OCI-M1 (cell line): ENCODE results near the gene NPPA.
A peak's percentile ranks its signal among the peaks of the same experiment; 100 is the strongest.
"Not testable (repeated sequence)": the region's sequence is repeated elsewhere in the genome, so short reads cannot be mapped to it uniquely, and the experiment has no call there.

Source experiments
- DNase-seq: peaks from one replicate; lab custom pipeline; 2025; lab: John Stamatoyannopoulos, UW

NPPA gene

GRCh38 chr1:11847667-11848372 lies at the start of gene NPPA:
Gene NPPA, minus strand, starts transcription at chr1:11847783. Its CDS starts 99 bp downstream, at chr1:11847684.
- DNase-seq = no peak

DNA sequence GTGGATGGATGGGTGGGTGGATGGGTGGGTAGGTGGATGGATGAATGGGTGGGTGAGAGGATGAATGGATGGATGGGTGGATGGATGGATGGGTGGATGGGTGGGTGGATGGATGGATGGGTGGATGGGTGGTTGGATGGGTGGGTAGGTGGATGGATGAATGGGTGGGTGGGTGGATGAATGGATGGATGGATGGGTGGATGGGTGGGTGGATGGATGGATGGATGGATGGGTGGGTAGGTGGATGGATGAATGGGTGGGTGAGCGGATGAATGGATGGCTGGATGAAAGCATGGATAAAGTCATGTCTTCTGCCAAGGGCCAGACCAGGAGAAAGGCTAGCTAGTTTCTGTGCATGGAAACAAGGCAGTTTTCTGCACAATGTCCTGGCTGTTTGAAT lies 46.9 kb upstream of the NPPA start:
- DNase-seq = not testable (repeated sequence)

DNA sequence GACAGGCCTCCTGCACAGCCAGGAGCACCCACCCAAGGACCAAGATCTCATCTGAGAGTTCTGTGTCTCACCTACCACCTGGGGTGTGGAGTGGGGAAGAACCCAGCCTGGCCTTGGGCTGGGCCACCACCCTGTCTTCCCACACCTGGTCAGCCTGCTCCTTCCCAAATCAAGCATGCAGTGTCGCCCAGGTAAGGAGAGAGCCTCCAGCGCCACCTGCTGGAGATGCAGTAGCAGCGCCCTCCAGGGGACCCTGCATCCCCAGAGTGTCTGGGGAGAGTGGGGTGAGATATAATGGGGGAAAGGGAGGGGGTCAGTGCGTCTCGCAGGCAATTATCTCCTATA lies 46.3 kb upstream of the NPPA start:
- peak; percentile 74 for DNase-seq

DNA sequence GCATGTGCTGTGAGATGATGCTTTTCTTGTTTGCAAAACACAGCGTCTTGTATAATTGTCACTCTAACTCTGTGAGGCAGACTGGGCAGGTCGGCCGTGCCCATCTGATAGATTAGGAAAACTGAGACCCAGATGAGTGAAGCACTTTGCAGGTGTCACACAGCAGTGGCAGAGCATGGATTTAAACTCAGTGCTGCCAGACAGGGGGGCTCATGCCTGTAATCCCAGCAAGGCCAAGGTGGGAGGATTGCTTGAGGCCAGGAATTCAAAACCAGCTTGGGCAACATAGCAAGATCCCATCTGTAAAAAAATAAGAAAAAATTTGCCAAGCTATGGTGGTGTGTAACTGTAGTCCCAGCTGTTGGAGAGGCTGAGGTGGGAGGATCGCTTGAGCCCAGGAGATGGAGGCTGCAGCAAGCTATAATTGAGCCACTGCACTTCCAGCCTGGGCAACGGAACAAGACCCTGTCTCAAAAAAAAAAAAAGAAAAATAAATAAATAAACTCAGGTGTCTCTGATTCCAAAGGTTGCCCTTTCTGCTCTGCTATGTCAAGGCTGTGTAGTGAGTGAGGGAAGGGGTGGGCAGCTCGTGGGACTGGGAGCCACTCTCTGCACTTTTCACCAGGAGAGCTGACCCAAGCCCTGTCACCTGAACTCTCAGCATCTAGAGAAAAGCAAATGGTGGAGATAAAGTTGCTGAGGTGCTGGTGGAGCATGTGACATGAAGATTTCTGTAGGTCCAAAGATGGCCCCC lies 44.0 kb upstream of the NPPA start:
- no peak for DNase-seq

DNA sequence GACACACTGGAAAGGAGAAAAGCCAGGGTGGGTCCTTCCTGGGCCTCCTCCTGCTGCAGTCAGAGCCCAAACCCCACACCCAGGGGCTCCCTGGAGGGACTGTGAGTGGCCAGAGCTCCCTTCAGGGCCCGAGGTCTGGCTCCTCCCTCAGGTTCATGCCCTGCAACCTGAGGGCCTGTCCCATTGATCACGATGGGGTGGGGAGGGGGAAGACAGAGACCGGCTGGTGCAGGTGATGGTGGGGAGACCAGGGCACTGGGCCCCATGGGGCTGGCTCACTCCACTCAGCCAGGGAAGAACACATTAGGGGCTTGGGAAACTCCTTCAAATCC lies 41.3 kb upstream of the NPPA start:
- DNase-seq = no peak

- DNase-seq = no peak
Observed at GRCh38 chr1:11888206-11888876, 40.8 kb upstream of the NPPA start.

GRCh38 chr1:11887666-11888007 lies 40.1 kb upstream of the NPPA start:
- no peak for DNase-seq

- DNase-seq = no peak
Observed at GRCh38 chr1:11886986-11887665, 39.5 kb upstream of the NPPA start.

DNA sequence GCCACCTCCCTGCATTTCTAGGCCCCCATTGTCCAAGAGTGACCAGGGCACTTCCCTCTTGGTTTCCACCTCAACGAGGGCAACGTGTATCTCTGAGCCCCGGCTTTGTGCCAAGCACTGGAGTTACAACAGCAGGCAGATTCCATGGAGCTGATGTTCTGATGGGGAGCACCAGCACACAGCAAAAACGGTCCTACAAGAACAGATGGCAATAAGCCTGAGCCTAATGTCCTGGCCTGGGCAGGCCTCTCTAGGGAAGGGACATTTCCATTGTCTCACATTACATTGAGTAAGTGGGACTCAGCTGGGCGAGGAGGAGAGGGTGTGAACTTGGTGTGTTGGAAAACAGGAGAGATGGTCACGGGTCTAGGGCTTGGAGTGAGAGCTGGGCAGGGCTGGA lies 38.3 kb upstream of the NPPA start:
- DNase-seq = no peak

- DNase-seq = peak; percentile 91
Observed at GRCh38 chr1:11882814-11883538, 35.4 kb upstream of the NPPA start.

- no peak for DNase-seq
Observed at GRCh38 chr1:11881749-11882441, 34.3 kb upstream of the NPPA start.

DNA sequence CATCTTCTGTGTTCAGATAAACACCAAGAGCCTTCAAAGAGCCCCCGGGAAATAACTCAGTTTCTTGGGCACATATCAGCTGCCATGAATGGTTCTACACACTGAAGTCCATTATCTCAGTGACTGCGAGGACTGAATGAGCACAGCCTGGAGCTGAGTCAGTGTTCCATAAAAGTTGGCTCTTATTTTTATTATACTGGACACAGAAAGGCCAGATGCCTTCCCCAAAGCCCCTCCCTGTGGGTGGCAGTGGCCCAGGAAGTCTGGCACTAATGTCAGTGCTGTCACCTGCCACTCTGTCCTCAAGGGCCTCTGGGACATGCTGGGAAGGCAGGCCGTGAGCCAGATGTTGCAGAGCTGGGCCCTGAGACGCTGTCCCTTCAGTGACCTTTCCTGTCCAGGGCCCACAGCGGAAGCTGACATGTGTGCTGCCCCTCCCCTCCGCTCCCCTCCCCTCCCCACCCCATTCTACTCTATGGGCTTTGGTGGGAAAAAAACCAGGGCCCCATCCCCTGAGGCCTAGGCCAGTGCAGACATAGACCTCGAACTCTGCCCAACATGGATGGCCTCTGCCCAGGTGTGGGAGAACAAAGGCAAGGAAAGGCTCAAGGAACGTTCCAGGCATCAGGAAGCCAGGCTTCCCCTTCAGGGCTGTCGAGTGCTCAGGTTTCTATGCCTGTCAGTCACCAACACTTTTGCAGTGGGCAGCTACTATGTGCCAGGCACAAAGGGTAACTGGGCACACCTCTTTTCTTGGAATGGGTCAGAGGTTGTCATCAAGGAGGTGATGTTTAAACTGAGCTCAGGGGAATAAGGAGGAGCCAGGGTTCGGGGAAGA lies 33.5 kb upstream of the NPPA start:
- DNase-seq = no peak

GRCh38 chr1:11880181-11880575 lies 32.6 kb upstream of the NPPA start:
- DNase-seq = no peak

- DNase-seq = no peak
Observed at GRCh38 chr1:11879311-11880180, 32.0 kb upstream of the NPPA start.

GRCh38 chr1:11878891-11879190 lies 31.3 kb upstream of the NPPA start:
- DNase-seq = no peak

DNA sequence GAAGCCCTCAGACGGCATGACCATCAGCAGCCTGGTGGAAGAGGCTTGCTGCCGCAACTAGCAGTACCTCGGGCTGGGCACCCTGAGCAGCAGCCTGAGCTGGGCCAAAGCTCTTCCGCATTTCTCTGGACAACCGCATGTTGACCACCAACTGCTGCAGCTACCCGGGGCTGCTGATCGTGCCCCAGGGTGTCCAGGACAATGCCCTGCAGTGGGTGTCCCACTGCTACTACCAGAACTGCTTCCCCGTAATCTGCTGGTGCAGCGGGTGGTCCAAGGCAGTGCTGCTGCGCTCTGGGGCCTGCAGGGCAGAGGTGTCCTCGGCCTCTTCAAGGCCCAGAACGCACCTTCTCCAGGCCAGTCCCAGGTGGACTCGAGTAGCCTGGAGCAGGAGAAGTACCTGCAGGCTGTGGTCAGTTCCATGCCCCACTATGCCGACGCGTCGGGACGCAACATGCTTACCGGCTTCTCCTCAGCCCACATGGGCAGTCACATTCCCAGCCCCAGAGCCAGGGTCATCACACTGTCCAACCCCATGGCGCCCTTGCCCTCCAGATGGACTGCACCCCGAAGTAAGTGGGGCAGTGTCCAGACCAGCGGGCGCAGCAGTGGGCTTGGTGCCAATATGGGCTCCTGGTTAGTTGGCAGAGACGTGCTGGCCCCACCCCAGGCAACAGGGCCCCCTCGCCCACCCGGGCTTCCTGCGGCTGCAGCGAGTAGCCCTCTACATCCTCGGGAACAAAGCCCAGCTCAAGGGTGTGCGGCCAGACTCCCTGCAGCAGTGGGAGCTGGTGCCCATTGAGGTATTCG lies 30.7 kb upstream of the NPPA start:
- DNase-seq = no peak

- DNase-seq = no peak
Observed at GRCh38 chr1:11877074-11877473, 29.5 kb upstream of the NPPA start.

DNA sequence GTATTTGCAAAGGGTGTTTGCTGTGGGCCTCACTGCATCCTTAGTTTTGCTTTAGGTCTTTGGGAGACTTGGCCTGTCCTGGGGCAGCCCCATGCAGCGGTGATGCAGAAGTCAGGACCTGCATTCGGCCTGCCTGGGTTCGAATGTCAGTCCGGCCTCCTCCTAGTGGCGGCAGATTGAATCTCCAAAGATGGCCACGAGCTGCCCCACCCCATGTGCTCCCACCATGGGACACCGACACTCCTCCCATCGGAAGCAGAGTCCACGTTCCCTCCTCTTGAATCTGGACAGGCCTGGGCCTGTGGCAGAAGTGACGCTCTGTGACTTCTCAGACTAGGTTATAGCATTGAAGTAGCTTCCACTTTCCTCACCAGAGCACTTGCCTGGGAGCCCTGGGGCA lies 27.5 kb upstream of the NPPA start:
- DNase-seq = no peak

GRCh38 chr1:11874624-11875023 lies 27.0 kb upstream of the NPPA start:
- no peak for DNase-seq
